Spinal cord (tissue), 10 donors: ENCODE data around the gene AIF1. TPM values are rescaled to one million over a fixed set of nuclear protein-coding genes. Genes with fewer than 3 reads are reported as not detected.

Experiments used
- DNase-seq, 6 donors: peaks; one replicate each; pipeline versions ENCODE4 v3.0.0 to v3.0.0-alpha.2; 2013 to 2015; ENCODE audit warnings: low spot score in 6 of 6, low read depth in 4 of 6
- H3K27ac ChIP-seq: one replicate; pipeline ENCODE4 v1.5.1; 2013; ENCODE audit warnings: low read depth, low read length, control low read depth
- H3K27me3 ChIP-seq: one replicate; pipeline ENCODE4 v1.6.1; 2013; ENCODE audit warnings: low read length; ENCODE audit not compliant: control insufficient read depth, insufficient read depth
- H3K36me3 ChIP-seq: one replicate; pipeline ENCODE4 v1.6.1; 2013; ENCODE audit warnings: low read length; ENCODE audit not compliant: control insufficient read depth, insufficient read depth
- H3K4me1 ChIP-seq: one replicate; pipeline ENCODE4 v1.6.1; 2013; ENCODE audit warnings: low read length; ENCODE audit not compliant: control insufficient read depth, insufficient read depth
- H3K4me3 ChIP-seq: one replicate; pipeline ENCODE4 v1.5.1; 2013; ENCODE audit warnings: low read depth, low read length, control low read depth
- H3K9me3 ChIP-seq: one replicate; pipeline ENCODE4 v1.6.1; 2013; ENCODE audit warnings: low read length; ENCODE audit not compliant: control insufficient read depth, insufficient read depth
- WGBS: methylation state at CpG from one replicate; pipeline ENCODE4 v1.1.5; 2013; ENCODE audit warnings: missing lambda C conversion rate; ENCODE audit not compliant: insufficient coverage; 5-methylcytosine and 5-hydroxymethylcytosine counted together
- polyA plus RNA-seq, 2 donors: library from polyadenylated mRNA; unstranded; fragments of 120-200 nt; gene quantifications; one replicate each; pipeline ENCODE4 v1.2.1, GENCODE V29; 2013; ENCODE audit not compliant: insufficient read length in 2 of 2
- total RNA-seq, 2 donors: library from RNA; depleted of rRNA in 1 of 2; stranded (reverse); fragments of 120-200 nt in 1 of 2; fragments of >200 nt in 1 of 2; gene quantifications; one replicate each; pipeline versions ENCODE4 v1.2.3 to v1.2.4, GENCODE V29; 2013 to 2014
- donor health status: healthy.

The AIF1 gene
- total and polyA plus RNA-seq, 4 donors, result 27.8 to 55.0 (median 39.0) TPM

- peaks cover 4% of the 10 kb centered on the region for H3K4me1 ChIP-seq
- H3K4me3 ChIP-seq, result no peak within 1 kb of the TSS
- H3K27me3 ChIP-seq, result no peaks in the 10 kb centered on the region
- DNase-seq, result no peak
- no peaks in the 10 kb centered on the region for H3K9me3 ChIP-seq
- no peak within 1 kb of the TSS for H3K27ac ChIP-seq
- no peaks in the 10 kb centered on the region for H3K36me3 ChIP-seq
- WGBS, result 66% methylated on average over 15 of the region's 19 CpGs
Observed at GRCh38 chr6:31575335-31575901, 39.6 kb upstream of the AIF1 start, which contains the start of gene TNF. Gene TNF (plus strand): TSS chr6:31575565. CDS start chr6:31575742, 177 bp downstream.

GRCh38 chr6:31575952-31576685 lies 38.9 kb upstream of the AIF1 start:
- peaks cover 2% of the 10 kb centered on the region for H3K27me3 ChIP-seq
- peaks cover 9% of the 10 kb centered on the region for H3K4me1 ChIP-seq
- WGBS, result 74% methylated on average over 5 of the region's 8 CpGs
- H3K27ac ChIP-seq, result no peak overlapping the region
- H3K36me3 ChIP-seq, result no peaks in the 10 kb centered on the region
- DNase-seq, result no peak
- H3K9me3 ChIP-seq, result no peaks in the 10 kb centered on the region
- no peak overlapping the region for H3K4me3 ChIP-seq

- peaks cover 18% of the 10 kb centered on the region for H3K4me1 ChIP-seq
- no peaks in the 10 kb centered on the region for H3K36me3 ChIP-seq
- no peak overlapping the region for H3K4me3 ChIP-seq
- WGBS, result 89% methylated on average over 14 of the region's 19 CpGs
- no peak overlapping the region for H3K27ac ChIP-seq
- peaks cover 2% of the 10 kb centered on the region for H3K27me3 ChIP-seq
- no peaks in the 10 kb centered on the region for H3K9me3 ChIP-seq
- DNase-seq, result no peak
Observed at GRCh38 chr6:31576897-31577578, 38.0 kb upstream of the AIF1 start.

- Histone ChIP-seq H3K9me3 (no peaks in the 10 kb centered on the region), H3K4me1 (peaks cover 22% of the 10 kb centered on the region), H3K27me3 (peaks cover 2% of the 10 kb centered on the region), H3K4me3 (no peak overlapping the region), H3K36me3 (no peaks in the 10 kb centered on the region), H3K27ac (no peak overlapping the region)
- WGBS, result 92% methylated on average over 2 of the region's 3 CpGs
- no peak for DNase-seq
Observed at GRCh38 chr6:31577579-31577966, 37.5 kb upstream of the AIF1 start.

- Histone ChIP-seq H3K9me3 (no peaks in the 10 kb centered on the region), H3K27ac (no peak overlapping the region), H3K4me1 (peaks cover 22% of the 10 kb centered on the region), H3K4me3 (no peak overlapping the region), H3K36me3 (no peaks in the 10 kb centered on the region), H3K27me3 (peaks cover 2% of the 10 kb centered on the region)
- no peak for DNase-seq
- WGBS, result 81% methylated on average over 9 of the region's 12 CpGs
Observed at GRCh38 chr6:31578184-31579118, 36.6 kb upstream of the AIF1 start.

GRCh38 chr6:31579119-31579505 lies 35.9 kb upstream of the AIF1 start:
- Histone ChIP-seq H3K27me3 (peaks cover 2% of the 10 kb centered on the region), H3K4me3 (no peak overlapping the region), H3K27ac (no peak overlapping the region), H3K9me3 (no peaks in the 10 kb centered on the region), H3K4me1 (peaks cover 22% of the 10 kb centered on the region), H3K36me3 (no peaks in the 10 kb centered on the region)
- DNase-seq, result no peak
- WGBS, result 90% methylated on average over 2 of the region's 3 CpGs

- no peaks in the 10 kb centered on the region for H3K9me3 ChIP-seq
- peaks cover 22% of the 10 kb centered on the region for H3K4me1 ChIP-seq
- WGBS, result 86% methylated on average over 2 of the region's 8 CpGs
- no peak for DNase-seq
- peaks cover 2% of the 10 kb centered on the region for H3K27me3 ChIP-seq
- H3K36me3 ChIP-seq, result no peaks in the 10 kb centered on the region
- no peak overlapping the region for H3K4me3 ChIP-seq
- H3K27ac ChIP-seq, result no peak overlapping the region
Observed at GRCh38 chr6:31579546-31580437, 35.2 kb upstream of the AIF1 start.

GRCh38 chr6:31580438-31580740 lies 34.6 kb upstream of the AIF1 start:
- 38% methylated on average over 11 of the region's 11 CpGs for whole genome bisulfite sequencing
- DNase-seq, result no peak

More at GRCh38 chr6:31580438-31580740, 34.6 kb upstream of the AIF1 start:
- peaks cover 2% of the 10 kb centered on the region for H3K27me3 ChIP-seq
- peaks cover 22% of the 10 kb centered on the region for H3K4me1 ChIP-seq
- H3K9me3 ChIP-seq, result no peaks in the 10 kb centered on the region
- no peaks in the 10 kb centered on the region for H3K36me3 ChIP-seq
- H3K27ac ChIP-seq, result peak overlapping the region; percentile 85
- peak overlapping the region; percentile 88 for H3K4me3 ChIP-seq
